Fibroblast of the aortic adventitia (primary cell): ENCODE results near the gene C12orf57. TPM values are rescaled to one million over a fixed set of nuclear protein-coding genes. Genes with fewer than 3 reads are reported as not detected.

Source experiments
- DNase-seq: peaks from one replicate; pipeline ENCODE4 v3.0.0-alpha.2; 2010; ENCODE audit warnings: low read depth
- H3K4me3 ChIP-seq: 2 replicates; pipeline ENCODE4 v1.5.1; 2011; ENCODE audit warnings: low read depth, mild to moderate bottlenecking, control low read depth, low read length, moderate library complexity
- CTCF ChIP-seq: IDR thresholded peaks from 2 replicates; pipeline ENCODE4 v1.5.1; 2011; ENCODE audit warnings: mild to moderate bottlenecking, low read length, control low read depth, inconsistent platforms; ENCODE audit not compliant: insufficient read depth
- total RNA-seq: library from RNA; depleted of rRNA; stranded (reverse); fragments of >200 nt; gene quantifications from 2 replicates; pipeline ENCODE4 v1.2.3, GENCODE V29; 2012; ENCODE audit warnings: low replicate concordance

Gene C12orf57
- total RNA-seq, 1 donor: 156 TPM

GRCh38 chr12:6967651-6968100 is 23.9 kb downstream of the C12orf57 start:
- no peak for DNase-seq
- H3K4me3 ChIP-seq: no peak overlapping the region
- TF ChIP-seq CTCF: no peak

DNA sequence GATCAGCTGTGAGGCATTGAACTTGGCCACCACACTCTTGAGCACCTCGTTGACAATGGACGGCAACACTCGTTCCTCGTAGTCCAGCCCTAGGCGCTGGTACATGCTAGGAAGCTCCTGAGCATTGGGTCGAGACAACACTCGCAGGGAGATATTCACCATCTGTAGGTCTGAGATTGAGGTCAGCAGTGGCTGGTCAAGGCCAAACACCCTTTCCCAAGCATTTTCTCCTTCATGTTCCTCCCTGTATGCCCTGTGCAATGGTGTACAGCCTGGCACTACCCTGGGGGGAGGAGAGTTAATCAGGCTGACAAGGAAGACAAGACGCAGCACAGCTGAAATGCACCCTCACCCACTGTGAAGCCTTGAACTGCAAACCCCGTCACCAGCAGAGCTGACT is 24.6 kb downstream of the C12orf57 start:
- no peak for TF ChIP-seq CTCF
- DNase-seq: no peak
- H3K4me3 ChIP-seq: no peak overlapping the region

DNA sequence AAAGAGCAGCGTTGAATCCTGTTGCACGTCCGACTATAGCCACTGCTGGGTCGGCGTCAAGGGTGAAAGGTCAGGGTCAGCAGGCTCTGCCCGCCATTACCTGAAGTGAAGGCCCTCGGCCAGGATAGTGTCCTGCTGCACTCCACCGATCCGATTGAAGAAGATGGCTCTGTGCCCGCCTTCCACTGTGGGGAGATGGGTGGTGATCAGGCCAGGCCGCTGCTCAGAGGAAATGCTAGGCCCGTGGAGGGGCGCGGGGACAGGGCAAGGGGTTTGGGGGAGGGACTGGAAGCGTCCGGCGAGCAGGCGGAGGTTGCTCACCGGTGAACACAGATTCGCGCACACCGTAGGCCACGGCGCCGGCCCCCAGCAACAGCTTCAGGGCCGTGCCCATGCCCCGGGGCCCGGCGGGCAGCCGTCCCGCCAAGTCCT is 26.3 kb downstream of the C12orf57 start:
- H3K4me3 ChIP-seq: peak overlapping the region; percentile 95
- DNase-seq: no peak
- no peak for TF ChIP-seq CTCF

GRCh38 chr12:6974180-6974579 is 30.4 kb downstream of the C12orf57 start:
- no peak overlapping the region for H3K4me3 ChIP-seq
- no peak for TF ChIP-seq CTCF
- no peak for DNase-seq

GRCh38 chr12:6975297-6976032 is 31.6 kb downstream of the C12orf57 start:
- TF ChIP-seq CTCF: no peak
- no peak overlapping the region for H3K4me3 ChIP-seq
- DNase-seq: no peak

DNA sequence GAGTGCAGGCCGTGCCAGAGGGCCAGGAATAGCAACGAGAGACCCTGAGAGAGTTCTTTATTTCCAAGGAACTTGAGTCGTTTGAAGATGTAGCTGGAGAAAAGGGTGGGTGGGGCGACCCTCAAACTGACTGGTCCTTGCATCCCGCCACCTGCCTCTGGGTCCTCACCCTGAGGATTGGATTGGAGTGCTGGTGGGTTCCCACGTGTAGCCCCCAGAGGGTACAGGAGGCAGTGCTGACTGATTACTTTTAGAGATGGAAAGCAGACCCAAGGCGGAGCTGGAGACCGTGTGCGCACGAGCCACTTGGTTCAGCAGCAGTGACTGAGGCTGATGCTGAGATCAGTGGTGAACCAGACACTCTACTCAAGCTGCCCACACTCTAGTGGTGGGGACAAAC is 33.8 kb downstream of the C12orf57 start:
- no peak for TF ChIP-seq CTCF
- no peak for DNase-seq

DNA sequence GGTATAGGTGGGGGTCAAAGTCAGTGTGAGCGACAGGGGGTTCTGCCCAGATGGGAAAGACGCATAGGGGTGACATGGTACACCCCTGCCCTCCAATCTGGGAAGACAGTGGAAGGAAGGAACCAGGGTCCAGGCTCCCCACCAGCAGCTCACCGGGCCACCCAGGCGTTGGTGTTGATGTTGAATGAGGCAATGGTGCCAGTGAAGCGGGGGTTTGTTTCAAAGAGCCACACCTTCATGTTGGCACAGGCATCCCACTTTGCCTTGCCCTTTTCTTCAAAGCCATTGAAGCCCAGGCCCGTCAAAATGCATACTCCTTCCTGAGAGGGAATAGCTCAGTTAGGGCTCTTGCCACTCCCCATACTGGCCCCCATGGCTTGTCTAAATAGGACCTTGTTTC is 34.4 kb downstream of the C12orf57 start:
- TF ChIP-seq CTCF: no peak
- no peak for DNase-seq

More for the DNA sequence above, 33.8 kb downstream of the C12orf57 start:
- no peak overlapping the region for H3K4me3 ChIP-seq

More for the DNA sequence above, 34.4 kb downstream of the C12orf57 start:
- H3K4me3 ChIP-seq: no peak overlapping the region
